Germinal center (tissue), 1 donor: ENCODE measurements around the gene RILPL2.
"Not testable (repeated sequence)": the region's sequence is repeated elsewhere in the genome, so short reads cannot be mapped to it uniquely, and the experiment has no call there.

Experiments
- DNase-seq: peaks from one replicate; pipeline ENCODE4 v3.0.0; 2012; ENCODE audit warnings: mixed read lengths, low spot score

Gene RILPL2

DNA sequence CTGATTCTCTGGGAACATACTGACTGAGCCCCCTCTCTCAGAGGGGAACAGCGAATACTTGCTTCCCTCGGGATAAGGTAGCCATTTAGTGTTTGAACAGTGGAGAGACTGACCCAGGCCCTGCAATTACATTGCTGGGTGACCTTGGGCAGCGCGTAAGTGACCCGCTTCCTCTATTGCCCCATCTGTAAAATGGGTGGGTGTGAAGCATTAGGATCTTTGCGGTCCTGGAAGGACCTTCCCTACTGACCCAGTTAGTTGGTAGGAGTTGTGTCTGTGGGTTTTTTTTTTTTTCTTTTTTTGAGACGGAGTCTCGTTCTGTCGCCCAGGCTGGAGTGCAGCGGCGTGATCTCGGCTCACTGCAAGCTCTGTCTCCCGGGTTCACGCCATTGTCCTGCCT, 53.8 kb downstream of the RILPL2 start:
- DNase-seq: no peak

DNA sequence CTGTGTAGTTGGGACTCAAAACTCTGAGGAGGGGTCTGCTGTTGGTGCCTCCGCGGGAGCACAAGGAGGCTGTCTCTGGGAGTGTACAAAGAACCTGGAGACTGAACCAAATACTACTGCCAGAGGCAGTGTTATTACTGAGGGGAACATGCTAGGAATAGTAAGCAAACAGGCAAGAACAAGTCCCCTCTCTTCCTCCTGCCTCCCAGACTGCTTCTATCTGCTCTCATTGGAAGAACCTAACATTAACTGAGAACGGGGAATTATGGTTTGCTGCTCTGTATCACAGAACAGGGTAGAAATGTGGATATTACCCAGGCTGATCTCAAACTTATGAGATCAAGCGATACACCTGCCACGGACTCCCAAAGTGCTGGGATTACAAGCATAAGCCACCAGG, 57.1 kb downstream of the RILPL2 start:
- no peak for DNase-seq

DNA sequence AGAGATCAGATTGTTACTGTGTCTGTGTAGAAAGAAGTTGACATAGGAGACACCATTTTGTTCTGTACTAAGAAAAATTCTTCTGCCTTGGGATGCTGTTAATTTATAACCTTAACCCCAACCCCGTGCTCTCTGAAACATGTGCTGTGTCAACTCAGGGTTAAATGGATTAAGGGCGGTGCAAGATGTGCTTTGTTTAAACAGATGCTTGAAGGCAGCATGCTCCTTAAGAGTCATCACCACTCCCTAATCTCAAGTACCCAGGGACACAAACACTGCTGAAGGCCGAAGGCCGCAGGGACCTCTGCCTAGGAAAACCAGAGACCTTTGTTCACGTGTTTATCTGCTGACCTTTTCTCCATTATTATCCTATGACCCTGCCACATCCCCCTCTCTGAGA, 64.1 kb downstream of the RILPL2 start:
- not testable (repeated sequence) for DNase-seq

DNA sequence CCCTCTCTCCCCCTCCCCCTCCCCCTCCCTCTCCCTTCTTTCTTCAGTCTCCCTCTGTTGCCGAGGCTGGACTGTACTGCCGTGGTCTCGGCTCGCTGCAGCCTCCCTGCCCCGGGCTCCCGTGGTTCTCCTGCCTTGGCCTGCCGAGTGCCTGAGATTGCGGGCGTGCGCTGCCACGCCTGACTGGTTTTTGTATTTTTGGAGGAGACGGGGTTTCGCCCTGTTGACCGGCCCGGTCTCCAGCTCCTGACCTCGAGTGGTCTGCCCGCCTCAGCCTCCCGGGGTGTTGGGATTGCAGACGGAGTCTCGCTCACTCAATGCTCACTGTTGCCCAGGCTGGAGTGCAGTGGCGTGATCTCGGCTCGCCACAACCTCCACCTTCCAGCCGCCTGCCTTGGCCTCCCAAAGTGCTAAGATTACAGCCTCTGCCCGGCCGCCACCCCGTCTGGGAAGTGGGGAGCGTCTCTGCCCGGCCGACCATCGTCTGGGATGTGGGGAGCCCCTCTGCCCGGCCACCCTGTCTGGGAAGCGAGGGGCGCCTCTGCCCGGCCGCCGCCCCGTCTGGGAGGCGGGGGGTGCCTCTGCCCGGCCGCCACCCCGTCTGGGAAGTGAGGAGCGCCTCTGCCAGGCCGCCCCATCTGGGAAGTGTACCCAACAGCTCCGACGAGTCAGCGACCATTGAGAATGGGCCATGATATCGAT, 64.7 kb downstream of the RILPL2 start:
- DNase-seq: not testable (repeated sequence)

DNA sequence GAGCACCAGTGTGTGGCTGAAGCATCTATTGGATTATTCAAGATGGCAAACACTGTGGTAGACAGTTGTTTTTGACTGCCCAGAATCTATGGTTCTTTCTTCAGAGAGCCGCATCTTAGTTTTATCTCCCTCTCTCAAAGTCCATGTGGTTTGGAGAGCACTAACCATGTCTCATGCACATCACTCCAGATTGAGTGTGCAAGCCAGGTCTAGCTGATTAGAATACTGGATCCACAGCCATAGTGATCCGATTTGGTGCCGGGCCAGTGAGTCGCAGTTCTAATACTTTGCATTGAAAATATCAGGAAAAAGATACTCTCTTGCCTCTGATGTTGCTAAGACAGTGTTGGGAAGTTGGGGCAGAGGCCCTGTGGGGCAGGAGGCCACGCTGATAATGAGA, 67.3 kb downstream of the RILPL2 start:
- DNase-seq: no peak

DNA sequence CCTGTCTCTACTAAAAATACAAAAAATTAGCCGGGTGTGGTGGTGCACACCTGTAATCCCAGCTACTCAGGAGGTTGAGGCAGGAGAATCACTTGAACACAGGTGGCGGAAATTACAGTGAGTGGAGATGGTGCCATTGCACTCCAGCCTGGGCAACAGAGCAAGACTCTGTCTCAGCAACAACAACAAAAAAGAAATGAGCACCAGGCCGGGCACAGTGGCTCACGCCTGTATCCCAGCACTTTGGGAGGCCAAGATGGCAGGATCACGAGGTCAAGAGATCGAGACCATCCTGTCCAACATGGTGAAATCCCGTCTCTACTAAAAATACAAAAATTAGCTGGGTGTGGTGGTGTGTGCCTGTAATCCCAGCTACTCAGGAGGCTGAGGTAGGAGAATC, 68.1 kb downstream of the RILPL2 start:
- not testable (repeated sequence) for DNase-seq

DNA sequence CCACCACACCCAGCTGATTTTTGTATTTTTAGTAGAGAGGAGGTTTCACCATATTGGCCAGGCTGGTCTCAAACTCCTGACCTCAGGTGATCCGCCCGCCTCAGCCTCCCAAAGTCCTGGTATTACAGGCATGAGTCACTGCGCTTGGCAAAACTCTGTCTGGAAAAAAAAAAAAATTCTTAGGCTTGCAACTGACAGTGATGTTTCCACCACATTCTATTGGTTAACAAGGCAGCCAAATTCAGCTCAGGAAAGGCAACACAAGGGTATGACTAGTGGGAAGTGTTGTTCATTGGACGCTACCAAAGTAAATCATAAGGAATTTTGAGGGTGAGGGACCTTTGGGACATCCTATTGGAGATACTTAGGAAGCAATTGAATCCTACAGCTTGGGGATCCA, 69.0 kb downstream of the RILPL2 start:
- no peak for DNase-seq
